HEK293T (cell line): ENCODE data around the gene SLC5A1.

Experiments used
- FOXM1 ChIP-seq: fragments of 450-650 bp; IDR thresholded peaks from 2 replicates; pipeline ENCODE4 v1.6.1; 2017; ENCODE audit warnings: mild to moderate bottlenecking, borderline replicate concordance
- SP1 ChIP-seq: fragments of 450-650 bp; IDR thresholded peaks from 2 replicates; pipeline ENCODE4 v1.6.1; 2017

GRCh38 chr22:32052244-32052643 lies 9.2 kb downstream of the SLC5A1 start:
- TF ChIP-seq SP1 (no peak), FOXM1 (no peak)
